Smooth muscle cell (in vitro differentiated cells): ENCODE results near the gene ASGR1. TPM values are rescaled to one million over a fixed set of nuclear protein-coding genes. Genes with fewer than 3 reads are reported as not detected.
"Not testable (repeated sequence)": the region's sequence is repeated elsewhere in the genome, so short reads cannot be mapped to it uniquely, and the experiment has no call there.

Source experiments
- DNase-seq: peaks from one replicate; lab custom pipeline; 2025; ENCODE audit not compliant: unreplicated experiment; lab: John Stamatoyannopoulos, UW
- H2AFZ ChIP-seq: fragments of 200-600 bp; sonication (generic); 2 replicates; pipeline ENCODE4 v1.6.0; 2016; ENCODE audit warnings: antibody characterized with exemption, low read depth, mild to moderate bottlenecking
- H3F3A ChIP-seq: fragments of 200-600 bp; sonication (generic); 2 replicates; pipeline ENCODE4 v1.6.0; 2017; ENCODE audit warnings: antibody characterized with exemption, low read depth
- H3K27ac ChIP-seq: fragments of 200-600 bp; sonication (generic); 2 replicates; pipeline ENCODE4 v1.5.1; 2016; ENCODE audit warnings: low read depth, mild to moderate bottlenecking
- H3K27me3 ChIP-seq: fragments of 200-600 bp; sonication (generic); 2 replicates; pipeline ENCODE4 v1.6.1; 2016; ENCODE audit warnings: low read depth, mild to moderate bottlenecking
- H3K36me3 ChIP-seq: fragments of 200-600 bp; sonication (generic); 2 replicates; pipeline ENCODE4 v1.5.1; 2016; ENCODE audit warnings: low read depth
- H3K4me1 ChIP-seq: fragments of 200-600 bp; sonication (generic); 2 replicates; pipeline ENCODE4 v1.5.1; 2016; ENCODE audit warnings: low read depth
- H3K4me2 ChIP-seq: fragments of 200-600 bp; sonication (generic); 2 replicates; pipeline ENCODE4 v1.6.0; 2016; ENCODE audit warnings: mild to moderate bottlenecking
- H3K4me3 ChIP-seq: fragments of 200-600 bp; sonication (generic); 2 replicates; pipeline ENCODE4 v1.5.1; 2016; ENCODE audit warnings: mild to moderate bottlenecking
- H3K79me2 ChIP-seq: fragments of 200-600 bp; sonication (generic); 2 replicates; pipeline ENCODE4 v1.6.0; 2016; ENCODE audit warnings: low read depth, mild to moderate bottlenecking
- H3K9ac ChIP-seq: fragments of 200-600 bp; sonication (generic); 2 replicates; pipeline ENCODE4 v1.6.0; 2016; ENCODE audit warnings: low read depth
- H3K9me3 ChIP-seq: fragments of 200-600 bp; sonication (generic); replicated peaks from 2 replicates; pipeline ENCODE4 v1.5.1; 2016; ENCODE audit warnings: low read depth
- H4K20me1 ChIP-seq: fragments of 200-600 bp; sonication (generic); 2 replicates; pipeline ENCODE4 v1.6.0; 2016; ENCODE audit warnings: low read depth
- CTCF ChIP-seq: fragments of 200-600 bp; sonication (generic); IDR thresholded peaks from 2 replicates; pipeline ENCODE4 v1.5.1; 2017; ENCODE audit warnings: borderline replicate concordance, mild to moderate bottlenecking, antibody characterized with exemption; ENCODE audit not compliant: insufficient read depth, poor library complexity, severe bottlenecking
- WGBS: methylation state at CpG from one replicate; pipeline ENCODE4 v1.1.7; 2016; ENCODE audit warnings: low lambda C conversion rate; 5-methylcytosine and 5-hydroxymethylcytosine counted together
- polyA plus RNA-seq: library from polyadenylated mRNA; unstranded; fragments of >200 nt; fragmentation: Nextera tagmentation; extraction: Ambion mirVana; gene quantifications from 2 replicates; pipeline ENCODE4 v1.2.1, GENCODE V29; 2016
- total RNA-seq: library from RNA; depleted of rRNA; stranded (reverse); fragments of >200 nt; gene quantifications from 2 replicates; pipeline ENCODE4 v1.2.3, GENCODE V29; 2014

ASGR1 gene
- total and polyA plus RNA-seq, 2 experiments from 2014 or later, result 1.2 to 4.2 TPM

- Histone ChIP-seq H3K27ac (no peak overlapping the region), H3K79me2 (no peaks in the 10 kb centered on the region), H3K4me2 (no peak overlapping the region), H3K4me1 (no peaks in the 10 kb centered on the region), H4K20me1 (no peaks in the 10 kb centered on the region), H3K4me3 (no peak overlapping the region), H3K36me3 (no peaks in the 10 kb centered on the region), H3K9ac (no peak overlapping the region), H3K9me3 (no peaks in the 10 kb centered on the region), H2AFZ (no peak overlapping the region), H3F3A (no peaks in the 10 kb centered on the region), H3K27me3 (no peaks in the 10 kb centered on the region)
- DNase-seq, result no peak
- 66% methylated on average over 59 of the region's 69 CpGs for WGBS
- TF ChIP-seq CTCF, result no peak
Measured at GRCh38 chr17:7173687-7174602, 5.2 kb downstream of the ASGR1 start.

- not testable (repeated sequence) for H3K79me2 ChIP-seq, H3K9me3 ChIP-seq, H3K4me2 ChIP-seq, H3K4me3 ChIP-seq, H3K4me1 ChIP-seq, H3K36me3 ChIP-seq, H3F3A ChIP-seq, H3K27ac ChIP-seq, H4K20me1 ChIP-seq, H3K27me3 ChIP-seq, H3K9ac ChIP-seq, DNase-seq, H2AFZ ChIP-seq
- WGBS, result 96% methylated on average over 18 of the region's 18 CpGs
Measured at GRCh38 chr17:7172522-7173191, 6.5 kb downstream of the ASGR1 start.

- not testable (repeated sequence) for H3K79me2 ChIP-seq, H3K27me3 ChIP-seq, H3K4me3 ChIP-seq, H3K9ac ChIP-seq, H4K20me1 ChIP-seq, H3F3A ChIP-seq, H3K4me1 ChIP-seq, H3K9me3 ChIP-seq, DNase-seq, H3K4me2 ChIP-seq, H3K36me3 ChIP-seq, H2AFZ ChIP-seq, H3K27ac ChIP-seq
- 94% methylated on average over 7 of the region's 7 CpGs for WGBS
Measured at GRCh38 chr17:7169565-7169908, 9.6 kb downstream of the ASGR1 start.

- not testable (repeated sequence) for H3K9ac ChIP-seq, DNase-seq, H3K27ac ChIP-seq, H3K36me3 ChIP-seq, H3F3A ChIP-seq, H4K20me1 ChIP-seq, H3K4me2 ChIP-seq, H3K9me3 ChIP-seq, H3K4me1 ChIP-seq, H2AFZ ChIP-seq, H3K79me2 ChIP-seq, H3K4me3 ChIP-seq, H3K27me3 ChIP-seq
- WGBS, result 88% methylated on average over 10 of the region's 10 CpGs
Measured at GRCh38 chr17:7168841-7169564, 10.2 kb downstream of the ASGR1 start.

GRCh38 chr17:7167832-7168231 is 11.3 kb downstream of the ASGR1 start:
- H3K4me1 ChIP-seq, result no peaks in the 10 kb centered on the region
- H2AFZ ChIP-seq, result no peak overlapping the region
- H3K27me3 ChIP-seq, result no peaks in the 10 kb centered on the region
- H3K9ac ChIP-seq, result no peak overlapping the region
- H3K4me3 ChIP-seq, result no peak overlapping the region
- no peak for DNase-seq
- no peaks in the 10 kb centered on the region for H3F3A ChIP-seq
- H3K79me2 ChIP-seq, result no peaks in the 10 kb centered on the region
- no peaks in the 10 kb centered on the region for H3K36me3 ChIP-seq
- no peaks in the 10 kb centered on the region for H3K9me3 ChIP-seq
- TF ChIP-seq CTCF, result no peak
- no peaks in the 10 kb centered on the region for H4K20me1 ChIP-seq
- H3K4me2 ChIP-seq, result no peak overlapping the region
- 95% methylated on average over 4 of the region's 4 CpGs for WGBS
- no peak overlapping the region for H3K27ac ChIP-seq
